PFSK-1 (cell line): ENCODE data around the gene RDH13.

Experiments
- FOXP2 ChIP-seq: optimal IDR thresholded peaks from 2 replicates; pipeline ENCODE3; 2011; ENCODE audit warnings: borderline replicate concordance, control low read depth, inconsistent platforms; ENCODE audit not compliant: insufficient read depth; ENCODE audit errors: extremely low read length, extremely low read depth
- POLR2AphosphoS5 ChIP-seq: IDR thresholded peaks from 2 replicates; pipeline ENCODE4 v1.6.1; 2012; ENCODE audit warnings: low read depth, mild to moderate bottlenecking, control low read depth, low read length, moderate library complexity
- SIN3A ChIP-seq: IDR thresholded peaks from 2 replicates; pipeline ENCODE4 v1.6.1; 2012; ENCODE audit warnings: mild to moderate bottlenecking, low read length, moderate library complexity, borderline replicate concordance; ENCODE audit not compliant: insufficient read depth
- TAF1 ChIP-seq: IDR thresholded peaks from 2 replicates; pipeline ENCODE4 v1.6.1; 2012; ENCODE audit warnings: low read length, control low read depth, borderline replicate concordance; ENCODE audit not compliant: insufficient read depth
- TF ChIP-seq, protein P1 (sequence below), 2 experiments: IDR thresholded peaks; 2 replicates each; pipeline versions ENCODE4 v1.6.1 to v1.8.0; 2011 to 2012; ENCODE audit warnings: low read depth in 2 of 2, low read length in 2 of 2, control low read depth in 1 of 2, inconsistent platforms in 1 of 2, mild to moderate bottlenecking in 1 of 2, moderate library complexity in 1 of 2; ENCODE audit not compliant: insufficient read depth in 1 of 2

Gene RDH13

GRCh38 chr19:55098716-55099556, 36.0 kb upstream of the RDH13 start:
- TF ChIP-seq TAF1: no peak
- TF ChIP-seq SIN3A: no peak

GRCh38 chr19:55097864-55098715, 35.1 kb upstream of the RDH13 start:
- TF ChIP-seq POLR2AphosphoS5 (no peak), SIN3A (no peak), FOXP2 (no peak), TAF1 (no peak)
- TF ChIP-seq, protein P1, sequence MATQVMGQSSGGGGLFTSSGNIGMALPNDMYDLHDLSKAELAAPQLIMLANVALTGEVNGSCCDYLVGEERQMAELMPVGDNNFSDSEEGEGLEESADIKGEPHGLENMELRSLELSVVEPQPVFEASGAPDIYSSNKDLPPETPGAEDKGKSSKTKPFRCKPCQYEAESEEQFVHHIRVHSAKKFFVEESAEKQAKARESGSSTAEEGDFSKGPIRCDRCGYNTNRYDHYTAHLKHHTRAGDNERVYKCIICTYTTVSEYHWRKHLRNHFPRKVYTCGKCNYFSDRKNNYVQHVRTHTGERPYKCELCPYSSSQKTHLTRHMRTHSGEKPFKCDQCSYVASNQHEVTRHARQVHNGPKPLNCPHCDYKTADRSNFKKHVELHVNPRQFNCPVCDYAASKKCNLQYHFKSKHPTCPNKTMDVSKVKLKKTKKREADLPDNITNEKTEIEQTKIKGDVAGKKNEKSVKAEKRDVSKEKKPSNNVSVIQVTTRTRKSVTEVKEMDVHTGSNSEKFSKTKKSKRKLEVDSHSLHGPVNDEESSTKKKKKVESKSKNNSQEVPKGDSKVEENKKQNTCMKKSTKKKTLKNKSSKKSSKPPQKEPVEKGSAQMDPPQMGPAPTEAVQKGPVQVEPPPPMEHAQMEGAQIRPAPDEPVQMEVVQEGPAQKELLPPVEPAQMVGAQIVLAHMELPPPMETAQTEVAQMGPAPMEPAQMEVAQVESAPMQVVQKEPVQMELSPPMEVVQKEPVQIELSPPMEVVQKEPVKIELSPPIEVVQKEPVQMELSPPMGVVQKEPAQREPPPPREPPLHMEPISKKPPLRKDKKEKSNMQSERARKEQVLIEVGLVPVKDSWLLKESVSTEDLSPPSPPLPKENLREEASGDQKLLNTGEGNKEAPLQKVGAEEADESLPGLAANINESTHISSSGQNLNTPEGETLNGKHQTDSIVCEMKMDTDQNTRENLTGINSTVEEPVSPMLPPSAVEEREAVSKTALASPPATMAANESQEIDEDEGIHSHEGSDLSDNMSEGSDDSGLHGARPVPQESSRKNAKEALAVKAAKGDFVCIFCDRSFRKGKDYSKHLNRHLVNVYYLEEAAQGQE (IDR thresholded peaks at IDR 0.05; ENCODE audit: insufficient read depth in 1 of 2, low read depth in 2 of 2, low read length in 2 of 2): no peak

DNA sequence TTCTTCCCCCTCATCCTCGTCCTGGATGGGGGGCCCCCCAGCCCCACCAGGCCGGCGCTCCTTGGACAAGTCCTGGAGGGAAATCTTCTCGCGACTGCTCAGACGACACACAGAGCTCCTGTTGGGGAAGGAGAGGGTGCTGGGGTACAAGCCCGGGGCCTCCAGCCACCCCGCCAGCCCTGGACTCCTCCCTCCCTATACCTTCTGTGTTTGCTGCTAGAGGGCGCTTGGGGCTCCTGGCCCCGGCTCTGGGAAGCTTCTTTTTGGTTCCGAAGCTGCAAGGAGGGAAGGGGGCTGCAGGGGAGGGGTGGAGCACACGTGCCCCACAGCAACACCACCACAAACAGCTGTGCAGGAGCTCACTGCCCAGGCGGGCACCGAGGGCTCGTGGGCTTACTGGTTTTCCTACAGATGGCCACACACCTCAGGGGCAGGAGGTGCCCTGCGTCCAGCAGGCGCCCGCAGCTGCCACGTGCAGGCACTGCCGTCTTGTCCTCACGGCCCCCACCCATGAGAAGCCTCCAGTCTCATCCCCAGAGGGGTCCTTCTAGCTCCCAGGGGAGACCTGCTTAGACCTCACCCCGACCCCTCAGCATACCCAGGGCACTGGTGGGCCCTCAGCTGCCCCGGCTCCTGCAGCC, 33.2 kb upstream of the RDH13 start:
- TF ChIP-seq, protein P1 (IDR thresholded peaks at IDR 0.05; ENCODE audit: insufficient read depth in 1 of 2, low read depth in 2 of 2, low read length in 2 of 2): no peak
- TF ChIP-seq SIN3A (no peak), FOXP2 (no peak), POLR2AphosphoS5 (no peak), TAF1 (no peak)

DNA sequence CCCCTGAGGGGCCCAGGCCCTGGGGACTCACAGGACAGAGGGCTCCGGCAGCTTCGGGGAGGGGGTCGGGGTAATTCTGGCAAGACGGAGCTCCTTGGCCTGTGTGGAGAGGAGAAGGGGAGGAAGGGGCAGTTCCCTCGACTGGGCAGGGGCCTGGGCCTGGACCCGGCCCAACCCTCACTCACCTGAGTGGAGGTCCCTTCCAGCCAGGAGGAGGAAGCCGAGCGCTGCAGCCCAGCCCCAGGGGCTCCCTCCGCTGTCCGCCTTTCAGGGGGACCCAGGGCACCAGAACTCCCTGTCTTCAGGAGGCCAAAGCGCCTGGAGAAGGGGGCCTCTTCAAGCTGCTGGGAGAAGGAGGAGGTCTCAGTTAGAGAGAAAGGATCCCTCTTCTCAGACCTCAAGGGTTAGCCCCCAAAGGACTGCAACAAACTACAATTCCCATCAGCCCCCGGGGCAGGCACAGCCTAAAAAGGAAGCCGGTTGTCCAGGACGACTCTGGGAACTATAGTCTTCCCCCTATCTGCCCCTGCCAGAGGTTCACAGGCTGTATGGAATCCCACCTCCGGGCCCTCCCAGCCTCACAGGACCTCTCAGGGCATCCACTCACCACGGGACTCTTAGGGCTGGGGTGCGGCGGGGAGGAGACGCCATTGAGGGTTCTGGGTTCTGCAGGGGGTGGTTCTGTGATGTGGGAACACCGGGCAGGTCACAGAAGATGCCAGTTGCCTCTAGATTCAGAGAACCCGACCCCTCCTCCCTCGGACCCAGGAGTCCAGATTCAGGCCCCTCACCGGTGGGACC, 32.5 kb upstream of the RDH13 start:
- TF ChIP-seq POLR2AphosphoS5: no peak
- TF ChIP-seq FOXP2: no peak
- TF ChIP-seq SIN3A: no peak
- TF ChIP-seq TAF1: no peak
- TF ChIP-seq, protein P1 (IDR thresholded peaks at IDR 0.05; ENCODE audit: insufficient read depth in 1 of 2, low read depth in 2 of 2, low read length in 2 of 2): no peak
